ENCODE measurements around the gene LRRC40. TPM values are rescaled to one million over a fixed set of nuclear protein-coding genes. Genes with fewer than 3 reads are reported as not detected.

Gene LRRC40
- polyA plus RNA-seq, 1 donor (not counting 4 experiments of a cell fraction or from before 2014, with no cell fraction given), result 28.5 TPM

DNA sequence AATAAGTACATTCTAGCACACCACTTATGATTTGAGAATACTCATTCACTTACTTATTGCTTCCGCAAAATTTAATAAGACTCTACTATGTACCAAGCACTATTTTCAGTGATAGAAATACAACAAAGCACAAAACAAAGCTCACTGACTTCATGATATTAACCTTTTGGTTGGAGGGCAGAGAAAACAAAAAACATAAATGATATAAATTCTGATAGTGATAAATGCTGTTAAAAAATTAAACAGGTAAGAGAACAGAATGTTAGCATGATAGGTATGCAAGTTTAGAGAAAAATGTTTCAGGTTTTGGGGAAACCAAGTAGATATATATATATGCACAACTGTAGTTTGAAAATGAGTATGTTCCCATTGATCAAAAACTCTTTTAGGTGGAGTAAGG lies 1.2 kb downstream of the LRRC40 start:
- Histone ChIP-seq H3K4me2 (ENCODE audit: control insufficient read depth, extremely low read depth, insufficient read depth, low read depth, low read length) (peak overlapping the region; percentile 85), H3K4me1 (ENCODE audit: control insufficient read depth, extremely low read depth, insufficient read depth, low read length) (peaks cover 12% of the 10 kb centered on the region), H3K9me1 (ENCODE audit: control insufficient read depth, extremely low read depth, insufficient read depth, low read length) (no peaks in the 10 kb centered on the region), H3K9ac (ENCODE audit: control insufficient read depth, extremely low read depth, insufficient read depth, low read length) (peak overlapping the region; percentile 99), H4K20me1 (ENCODE audit: control insufficient read depth, extremely low read depth, insufficient read depth, low read length) (no peaks in the 10 kb centered on the region), H3K9me3 (ENCODE audit: control insufficient read depth, low read depth, low read length) (no peaks in the 10 kb centered on the region), H3K79me2 (ENCODE audit: control insufficient read depth, insufficient read depth, low read length) (peaks cover 94% of the 10 kb centered on the region), H3K4me3 (ENCODE audit: control insufficient read depth in 2 of 3, extremely low read depth in 1 of 3, insufficient read depth in 2 of 3, low read depth in 1 of 3, low read length in 3 of 3) (peak overlapping the region; percentile 69 to 100 (median 90)), H2AFZ (ENCODE audit: control insufficient read depth, low read length) (no peak overlapping the region), H3K27me3 (ENCODE audit: control insufficient read depth, extremely low read depth, insufficient read depth, low read length) (no peaks in the 10 kb centered on the region), H3K27ac (ENCODE audit: control insufficient read depth, insufficient read depth, low read length) (no peak overlapping the region), H3K36me3 (ENCODE audit: control insufficient read depth in 2 of 2, extremely low read depth in 1 of 2, insufficient read depth in 2 of 2, low read length in 2 of 2) (peaks cover 6 to 11% of the 10 kb centered on the region in 2 experiments)
- dilution Hi-C loops (cut with MboI; ENCODE audit: extremely low pct_ligation_motif_present, low sequenced_read_pairs), result no loop called here
- DNase-seq (ENCODE audit: low read depth, low spot score) (no peak), FAIRE-seq (no peak)
- TF ChIP-seq CTCF (optimal IDR thresholded peaks at IDR 0.05 in 1 of 3, IDR thresholded peaks at IDR 0.05 in 1 of 3, conservative IDR thresholded peaks at IDR 0.05 in 1 of 3; ENCODE audit: extremely low read depth in 1 of 3, insufficient read depth in 2 of 3, low read length in 3 of 3) (no peak), EZH2 (IDR thresholded peaks at IDR 0.05; ENCODE audit: low read length) (no peak)

DNA sequence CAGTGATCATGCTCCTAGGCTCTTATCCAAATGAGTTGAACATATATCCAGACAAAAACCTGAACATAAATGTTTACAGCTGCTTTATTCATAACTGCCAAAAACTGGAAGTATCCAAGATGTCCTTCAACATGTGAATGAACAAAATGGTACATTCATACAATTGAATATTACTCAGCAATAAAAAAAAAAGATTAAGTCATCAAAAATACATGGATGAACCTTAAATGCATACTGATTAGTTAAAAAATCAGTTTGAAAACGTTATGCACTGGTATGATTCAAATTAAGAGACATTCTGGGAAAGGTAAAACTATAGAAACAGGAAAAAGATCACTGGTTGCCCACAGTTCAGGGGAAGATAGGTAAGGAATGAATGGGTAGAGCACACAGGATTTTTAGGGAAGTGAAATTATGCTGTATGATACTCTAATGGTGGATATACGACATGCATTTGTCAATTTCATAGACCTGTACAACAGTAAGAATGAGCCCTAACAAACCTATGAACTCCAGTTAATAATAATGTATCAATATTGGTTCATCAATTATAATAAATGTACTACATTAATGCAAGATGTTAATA lies 3.1 kb downstream of the LRRC40 start:
- TF ChIP-seq EZH2 (IDR thresholded peaks at IDR 0.05; ENCODE audit: low read length) (no peak), CTCF (optimal IDR thresholded peaks at IDR 0.05 in 1 of 3, IDR thresholded peaks at IDR 0.05 in 1 of 3, conservative IDR thresholded peaks at IDR 0.05 in 1 of 3; ENCODE audit: extremely low read depth in 1 of 3, insufficient read depth in 2 of 3, low read length in 3 of 3) (no peak)
- Histone ChIP-seq H3K36me3 (ENCODE audit: control insufficient read depth in 2 of 2, extremely low read depth in 1 of 2, insufficient read depth in 2 of 2, low read length in 2 of 2) (peaks cover 2 to 3% of the 10 kb centered on the region in 2 experiments), H3K4me1 (ENCODE audit: control insufficient read depth, extremely low read depth, insufficient read depth, low read length) (peaks cover 12% of the 10 kb centered on the region), H3K4me2 (ENCODE audit: control insufficient read depth, extremely low read depth, insufficient read depth, low read depth, low read length) (no peak overlapping the region), H3K9ac (ENCODE audit: control insufficient read depth, extremely low read depth, insufficient read depth, low read length) (no peak overlapping the region), H3K27ac (ENCODE audit: control insufficient read depth, insufficient read depth, low read length) (no peak overlapping the region), H4K20me1 (ENCODE audit: control insufficient read depth, extremely low read depth, insufficient read depth, low read length) (no peaks in the 10 kb centered on the region), H3K4me3 (ENCODE audit: control insufficient read depth in 2 of 3, extremely low read depth in 1 of 3, insufficient read depth in 2 of 3, low read depth in 1 of 3, low read length in 3 of 3) (no peak overlapping the region), H3K9me1 (ENCODE audit: control insufficient read depth, extremely low read depth, insufficient read depth, low read length) (no peaks in the 10 kb centered on the region), H3K9me3 (ENCODE audit: control insufficient read depth, low read depth, low read length) (no peaks in the 10 kb centered on the region), H3K79me2 (ENCODE audit: control insufficient read depth, insufficient read depth, low read length) (peaks cover 92% of the 10 kb centered on the region), H3K27me3 (ENCODE audit: control insufficient read depth, extremely low read depth, insufficient read depth, low read length) (no peaks in the 10 kb centered on the region), H2AFZ (ENCODE audit: control insufficient read depth, low read length) (no peak overlapping the region)
- DNase-seq (ENCODE audit: low read depth, low spot score), result no peak
- dilution Hi-C loops (cut with MboI; ENCODE audit: extremely low pct_ligation_motif_present, low sequenced_read_pairs), result no loop called here
- no peak for FAIRE-seq
